ENCODE measurements around the gene VPS37D. TPM values are rescaled to one million over a fixed set of nuclear protein-coding genes. Genes with fewer than 3 reads are reported as not detected.

Gene VPS37D
- total RNA-seq, 1 donor from 2014 or later, result 1.3 TPM

- Histone ChIP-seq H3K36me3 (no peaks in the 10 kb centered on the region), H3K4me1 (peaks cover 7% of the 10 kb centered on the region in 2 donors), H3K27ac (no peak overlapping the region), H3K9me3 (no peaks in the 10 kb centered on the region), H3K27me3 (peaks cover 11% of the 10 kb centered on the region), H3K4me3 (no peak overlapping the region)
- no peak for TF ChIP-seq CTCF (IDR thresholded peaks at IDR 0.05)
- intact Hi-C loops (cut with DNase I), result no loop called here
- DNase-seq (ENCODE audit: low spot score in 2 of 2), result no peak
Observed at GRCh38 chr7:73628504-73628903, 39.1 kb upstream of the VPS37D start.

- H3K27ac ChIP-seq, result no peak overlapping the region
- no peak for TF ChIP-seq CTCF (IDR thresholded peaks at IDR 0.05)
- no peaks in the 10 kb centered on the region for H3K9me3 ChIP-seq
- H3K4me1 ChIP-seq, result peaks cover 0 to 5% of the 10 kb centered on the region in 2 donors
- intact Hi-C loops (cut with DNase I), result no loop called here
- no peaks in the 10 kb centered on the region for H3K27me3 ChIP-seq
- no peaks in the 10 kb centered on the region for H3K36me3 ChIP-seq
- no peak overlapping the region for H3K4me3 ChIP-seq
- no peak for DNase-seq (ENCODE audit: low spot score in 2 of 2)
Observed at GRCh38 chr7:73631558-73631957, 36.1 kb upstream of the VPS37D start.

- no peak for DNase-seq (ENCODE audit: low spot score in 2 of 2)
- TF ChIP-seq CTCF (IDR thresholded peaks at IDR 0.05), result no peak
Observed at GRCh38 chr7:73633323-73633722, 34.3 kb upstream of the VPS37D start.

GRCh38 chr7:73633844-73634243, 33.8 kb upstream of the VPS37D start:
- Histone ChIP-seq H3K9me3 (no peaks in the 10 kb centered on the region), H3K27me3 (no peaks in the 10 kb centered on the region), H3K27ac (no peak overlapping the region), H3K4me1 (peaks cover 0 to 5% of the 10 kb centered on the region in 2 donors), H3K36me3 (no peaks in the 10 kb centered on the region), H3K4me3 (no peak overlapping the region)
- TF ChIP-seq CTCF (IDR thresholded peaks at IDR 0.05), result no peak
- intact Hi-C loops (cut with DNase I), result no loop called here
- DNase-seq (ENCODE audit: low spot score in 2 of 2), result no peak

More at GRCh38 chr7:73633323-73633722, 34.3 kb upstream of the VPS37D start:
- Histone ChIP-seq H3K9me3 (no peaks in the 10 kb centered on the region), H3K4me3 (no peak overlapping the region), H3K36me3 (no peaks in the 10 kb centered on the region), H3K4me1 (peaks cover 0 to 5% of the 10 kb centered on the region in 2 donors), H3K27me3 (no peaks in the 10 kb centered on the region), H3K27ac (no peak overlapping the region)
- intact Hi-C loops (cut with DNase I), result no loop called here

GRCh38 chr7:73635428-73636200, 32.0 kb upstream of the VPS37D start:
- Histone ChIP-seq H3K36me3 (no peaks in the 10 kb centered on the region), H3K4me3 (no peak overlapping the region), H3K9me3 (no peaks in the 10 kb centered on the region), H3K4me1 (peaks cover 0 to 5% of the 10 kb centered on the region in 2 donors), H3K27me3 (no peaks in the 10 kb centered on the region), H3K27ac (no peak overlapping the region)
- intact Hi-C loops (cut with DNase I), result no loop called here
- no peak for TF ChIP-seq CTCF (IDR thresholded peaks at IDR 0.05)
- DNase-seq (ENCODE audit: low spot score in 2 of 2), result no peak
